ENCODE results near the gene SFN.

GRCh38 chr1:26848941-26849774, 13.8 kb upstream of the SFN start:
- TF ChIP-seq, protein P1, sequence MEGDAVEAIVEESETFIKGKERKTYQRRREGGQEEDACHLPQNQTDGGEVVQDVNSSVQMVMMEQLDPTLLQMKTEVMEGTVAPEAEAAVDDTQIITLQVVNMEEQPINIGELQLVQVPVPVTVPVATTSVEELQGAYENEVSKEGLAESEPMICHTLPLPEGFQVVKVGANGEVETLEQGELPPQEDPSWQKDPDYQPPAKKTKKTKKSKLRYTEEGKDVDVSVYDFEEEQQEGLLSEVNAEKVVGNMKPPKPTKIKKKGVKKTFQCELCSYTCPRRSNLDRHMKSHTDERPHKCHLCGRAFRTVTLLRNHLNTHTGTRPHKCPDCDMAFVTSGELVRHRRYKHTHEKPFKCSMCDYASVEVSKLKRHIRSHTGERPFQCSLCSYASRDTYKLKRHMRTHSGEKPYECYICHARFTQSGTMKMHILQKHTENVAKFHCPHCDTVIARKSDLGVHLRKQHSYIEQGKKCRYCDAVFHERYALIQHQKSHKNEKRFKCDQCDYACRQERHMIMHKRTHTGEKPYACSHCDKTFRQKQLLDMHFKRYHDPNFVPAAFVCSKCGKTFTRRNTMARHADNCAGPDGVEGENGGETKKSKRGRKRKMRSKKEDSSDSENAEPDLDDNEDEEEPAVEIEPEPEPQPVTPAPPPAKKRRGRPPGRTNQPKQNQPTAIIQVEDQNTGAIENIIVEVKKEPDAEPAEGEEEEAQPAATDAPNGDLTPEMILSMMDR (IDR thresholded peaks at IDR 0.05 in 4 of 5, conservative IDR thresholded peaks at IDR 0.05 in 1 of 5), result no peak
- no peak for TF ChIP-seq POLR2A (IDR thresholded peaks at IDR 0.05)
